Measurements from ENCODE around the gene PDLIM4. TPM values are rescaled to one million over a fixed set of nuclear protein-coding genes. Genes with fewer than 3 reads are reported as not detected.
A peak's percentile ranks its signal among the peaks of the same experiment; 100 is the strongest.

PDLIM4 gene
- polyA plus RNA-seq, 1 experiment, result 31.0 TPM

DNA sequence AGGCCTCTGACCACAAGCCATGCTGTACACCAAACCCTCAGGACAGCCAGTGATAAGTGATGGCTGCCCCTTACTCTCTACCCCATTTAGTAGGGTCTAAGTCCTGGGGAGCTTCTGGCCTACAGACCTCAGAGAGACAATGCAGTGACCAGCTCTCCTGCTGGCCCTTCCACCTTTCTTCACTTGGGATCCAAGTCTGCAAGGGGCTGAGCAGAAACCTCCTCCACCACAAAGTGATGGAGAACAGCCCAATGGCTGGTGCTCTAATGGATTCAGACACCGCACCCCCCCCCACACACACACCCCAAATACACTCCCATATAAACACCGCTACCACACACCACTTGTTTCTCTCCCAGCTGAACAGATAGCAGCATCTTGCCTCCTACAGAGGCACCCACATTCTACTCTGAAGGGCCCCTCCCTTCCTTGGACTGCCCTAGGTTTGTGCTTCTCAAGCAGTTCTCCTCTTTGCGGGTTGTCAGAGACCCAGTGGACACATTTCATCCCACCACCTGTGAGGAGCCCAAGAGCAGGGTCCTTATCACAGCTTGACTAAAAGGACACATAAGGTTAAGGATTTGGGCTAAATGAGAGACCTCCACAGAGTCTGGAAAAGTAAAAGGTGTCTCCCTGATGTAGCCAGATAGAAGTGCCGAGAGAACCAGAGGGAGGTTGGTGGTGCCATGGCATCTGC is 1.3 kb upstream of the PDLIM4 start:
- POLR2A ChIA-PET, result no interaction called here

DNA sequence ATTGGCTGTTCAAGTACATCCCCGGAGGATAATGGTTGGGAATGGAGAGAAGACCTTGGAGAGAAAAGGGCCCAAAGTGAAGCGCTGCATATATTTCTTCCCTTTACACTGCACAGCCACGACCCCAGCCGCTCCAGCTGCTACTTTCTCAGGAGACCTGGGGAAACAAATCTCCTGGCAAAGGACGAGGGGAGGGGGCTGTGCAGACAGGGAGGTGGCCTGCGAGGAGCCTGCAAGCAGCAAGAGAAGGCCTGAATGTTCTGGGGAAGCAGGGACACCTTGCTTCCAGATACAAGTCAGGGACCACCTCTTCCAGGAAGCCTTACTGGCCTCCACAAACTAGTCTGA is 739 bp upstream of the PDLIM4 start:
- POLR2A ChIA-PET, result no interaction called here
- Histone ChIP-seq H3K4me3 (ENCODE audit: low read depth, low read length) (no peak overlapping the region), H3K27me3 (ENCODE audit: control insufficient read depth, insufficient read depth, low read length) (no peaks in the 10 kb centered on the region), H3K36me3 (ENCODE audit: control insufficient read depth, insufficient read depth, low read length) (no peaks in the 10 kb centered on the region)
- TF ChIP-seq, protein P1, sequence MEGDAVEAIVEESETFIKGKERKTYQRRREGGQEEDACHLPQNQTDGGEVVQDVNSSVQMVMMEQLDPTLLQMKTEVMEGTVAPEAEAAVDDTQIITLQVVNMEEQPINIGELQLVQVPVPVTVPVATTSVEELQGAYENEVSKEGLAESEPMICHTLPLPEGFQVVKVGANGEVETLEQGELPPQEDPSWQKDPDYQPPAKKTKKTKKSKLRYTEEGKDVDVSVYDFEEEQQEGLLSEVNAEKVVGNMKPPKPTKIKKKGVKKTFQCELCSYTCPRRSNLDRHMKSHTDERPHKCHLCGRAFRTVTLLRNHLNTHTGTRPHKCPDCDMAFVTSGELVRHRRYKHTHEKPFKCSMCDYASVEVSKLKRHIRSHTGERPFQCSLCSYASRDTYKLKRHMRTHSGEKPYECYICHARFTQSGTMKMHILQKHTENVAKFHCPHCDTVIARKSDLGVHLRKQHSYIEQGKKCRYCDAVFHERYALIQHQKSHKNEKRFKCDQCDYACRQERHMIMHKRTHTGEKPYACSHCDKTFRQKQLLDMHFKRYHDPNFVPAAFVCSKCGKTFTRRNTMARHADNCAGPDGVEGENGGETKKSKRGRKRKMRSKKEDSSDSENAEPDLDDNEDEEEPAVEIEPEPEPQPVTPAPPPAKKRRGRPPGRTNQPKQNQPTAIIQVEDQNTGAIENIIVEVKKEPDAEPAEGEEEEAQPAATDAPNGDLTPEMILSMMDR (IDR thresholded peaks at IDR 0.05; ENCODE audit: insufficient read depth, low read depth, low read length), result no peak
- CTCF ChIA-PET, result interaction anchor here (0.6 to 9.2 kb wide), 2 partner anchors 10 to 19 kb away, joined by 4 to 71 read pairs; no protein-coding TSS in a partner anchor
- no peak for DNase-seq (ENCODE audit: low read depth)

More for the DNA sequence above, 1.3 kb upstream of the PDLIM4 start:
- Histone ChIP-seq H3K27me3 (ENCODE audit: control insufficient read depth, insufficient read depth, low read length) (no peaks in the 10 kb centered on the region), H3K36me3 (ENCODE audit: control insufficient read depth, insufficient read depth, low read length) (no peaks in the 10 kb centered on the region), H3K4me3 (ENCODE audit: low read depth, low read length) (no peak overlapping the region)
- CTCF ChIA-PET, result interaction anchor here (1.1 to 9.2 kb wide), 2 partner anchors 9 to 19 kb away, joined by 3 to 71 read pairs; no protein-coding TSS in a partner anchor
- no peak for DNase-seq (ENCODE audit: low read depth)
- TF ChIP-seq, protein P1 (IDR thresholded peaks at IDR 0.05; ENCODE audit: insufficient read depth, low read depth, low read length), result no peak

GRCh38 chr5:132258102-132259068 is 889 bp downstream of the PDLIM4 start:
- TF ChIP-seq, protein P1 (IDR thresholded peaks at IDR 0.05; ENCODE audit: insufficient read depth, low read depth, low read length), result no peak
- peak overlapping the region; percentile 61 for H3K4me3 ChIP-seq (ENCODE audit: low read depth, low read length)
- ChIA-PET POLR2A (no interaction called here), CTCF (interaction anchor here (0.8 to 9.2 kb wide), 3 partner anchors 8 to 21 kb away, joined by 3 to 71 read pairs (median 10); no protein-coding TSS in a partner anchor)
- no peak for DNase-seq (ENCODE audit: low read depth)
- H3K36me3 ChIP-seq (ENCODE audit: control insufficient read depth, insufficient read depth, low read length), result no peaks in the 10 kb centered on the region
- no peaks in the 10 kb centered on the region for H3K27me3 ChIP-seq (ENCODE audit: control insufficient read depth, insufficient read depth, low read length)

GRCh38 chr5:132259069-132259851 is 1.8 kb downstream of the PDLIM4 start:
- TF ChIP-seq, protein P1 (IDR thresholded peaks at IDR 0.05; ENCODE audit: insufficient read depth, low read depth, low read length), result no peak
- no peaks in the 10 kb centered on the region for H3K27me3 ChIP-seq (ENCODE audit: control insufficient read depth, insufficient read depth, low read length)
- no peaks in the 10 kb centered on the region for H3K36me3 ChIP-seq (ENCODE audit: control insufficient read depth, insufficient read depth, low read length)
- peak overlapping the region; percentile 61 for H3K4me3 ChIP-seq (ENCODE audit: low read depth, low read length)
- POLR2A ChIA-PET, result interaction anchor here (0.6 kb wide), 2 partner anchors 236 to 449 kb away, joined by 4 to 5 read pairs; no protein-coding TSS in a partner anchor
- CTCF ChIA-PET, result interaction anchor here (0.8 to 1.5 kb wide), 3 partner anchors 9 to 21 kb away, joined by 3 to 10 read pairs (median 3); no protein-coding TSS in a partner anchor
- DNase-seq (ENCODE audit: low read depth), result peak; percentile 67
